Measurements from ENCODE around the gene EREG. TPM values are rescaled to one million over a fixed set of nuclear protein-coding genes. Genes with fewer than 3 reads are reported as not detected.

EREG gene
- polyA plus RNA-seq, 3 donors from 2014 or later = not detected

GRCh38 chr4:74433043-74433442, 68.1 kb downstream of the EREG start:
- Mint-ChIP-seq H3K36me3 (no peaks in the 10 kb centered on the region), H3K9me3 (no peaks in the 10 kb centered on the region), H3K4me3 (no peak overlapping the region), H3K27me3 (ENCODE audit: low read depth in 3 of 3) (peaks cover 0 to 2% (median 0%) of the 10 kb centered on the region in 3 donors), H3K27ac (peak overlapping the region in 1 of 6 donors; percentile 60), H3K4me1 (peaks cover 26 to 31% of the 10 kb centered on the region in 2 donors)
- DNase-seq = no peak

GRCh38 chr4:74433541-74434172, 68.7 kb downstream of the EREG start:
- Mint-ChIP-seq H3K27ac (peak overlapping the region in 1 of 6 donors; percentile 60), H3K9me3 (no peaks in the 10 kb centered on the region), H3K4me3 (no peak overlapping the region), H3K36me3 (no peaks in the 10 kb centered on the region), H3K4me1 (peaks cover 21 to 26% of the 10 kb centered on the region in 2 donors), H3K27me3 (ENCODE audit: low read depth in 3 of 3) (peaks cover 0 to 2% (median 0%) of the 10 kb centered on the region in 3 donors)
- DNase-seq = no peak

- Mint-ChIP-seq H3K27ac (peak overlapping the region in 1 of 6 donors; percentile 12), H3K9me3 (no peaks in the 10 kb centered on the region), H3K4me1 (peaks cover 17 to 24% of the 10 kb centered on the region in 2 donors), H3K4me3 (no peak overlapping the region), H3K36me3 (no peaks in the 10 kb centered on the region), H3K27me3 (ENCODE audit: low read depth in 3 of 3) (peaks cover 0 to 3% (median 0%) of the 10 kb centered on the region in 3 donors)
- DNase-seq = no peak
These were observed 70.4 kb downstream of the EREG start for GRCh38 chr4:74435296-74435695.

GRCh38 chr4:74437866-74438265, 72.9 kb downstream of the EREG start:
- Mint-ChIP-seq H3K9me3 (no peaks in the 10 kb centered on the region), H3K36me3 (no peaks in the 10 kb centered on the region), H3K4me1 (peaks cover 2 to 6% of the 10 kb centered on the region in 2 donors), H3K27ac (peak overlapping the region in 1 of 6 donors; percentile 28), H3K27me3 (ENCODE audit: low read depth in 3 of 3) (peaks cover 0 to 3% (median 0%) of the 10 kb centered on the region in 3 donors), H3K4me3 (no peak overlapping the region)
- DNase-seq = no peak

Other genes starting within 250 kb of the EREG start
- gene MTHFD2L, start 207.0 kb upstream of the EREG start, polyA plus RNA-seq = 1 to 10 TPM; 4.5 to 5.7 (median 4.6) TPM
- not detected for gene EPGN, start 56.7 kb upstream of the EREG start, polyA plus RNA-seq
- gene AREG, start 80.0 kb downstream of the EREG start, polyA plus RNA-seq = 10 to 100 TPM; 17.7 to 38.8 (median 28.8) TPM